Right forelimb (tissue), 1 donor: ENCODE results near the gene IFRD2.

ENCODE experiments used
- DNase-seq: peaks from one replicate; pipeline ENCODE4 v3.0.0-alpha.2; 2018

IFRD2 gene, protein sequence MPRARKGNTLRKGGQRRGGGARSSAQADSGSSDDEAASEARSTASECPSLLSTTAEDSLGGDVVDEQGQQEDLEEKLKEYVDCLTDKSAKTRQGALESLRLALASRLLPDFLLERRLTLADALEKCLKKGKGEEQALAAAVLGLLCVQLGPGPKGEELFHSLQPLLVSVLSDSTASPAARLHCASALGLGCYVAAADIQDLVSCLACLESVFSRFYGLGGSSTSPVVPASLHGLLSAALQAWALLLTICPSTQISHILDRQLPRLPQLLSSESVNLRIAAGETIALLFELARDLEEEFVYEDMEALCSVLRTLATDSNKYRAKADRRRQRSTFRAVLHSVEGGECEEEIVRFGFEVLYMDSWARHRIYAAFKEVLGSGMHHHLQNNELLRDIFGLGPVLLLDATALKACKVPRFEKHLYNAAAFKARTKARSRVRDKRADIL

GRCh38 chr3:50292159-50293078, at the start of gene IFRD2:
IFRD2 (minus strand) TSS chr3:50292429; CDS start chr3:50292274, 155 bp downstream.
- DNase-seq = peak; percentile 96

DNA sequence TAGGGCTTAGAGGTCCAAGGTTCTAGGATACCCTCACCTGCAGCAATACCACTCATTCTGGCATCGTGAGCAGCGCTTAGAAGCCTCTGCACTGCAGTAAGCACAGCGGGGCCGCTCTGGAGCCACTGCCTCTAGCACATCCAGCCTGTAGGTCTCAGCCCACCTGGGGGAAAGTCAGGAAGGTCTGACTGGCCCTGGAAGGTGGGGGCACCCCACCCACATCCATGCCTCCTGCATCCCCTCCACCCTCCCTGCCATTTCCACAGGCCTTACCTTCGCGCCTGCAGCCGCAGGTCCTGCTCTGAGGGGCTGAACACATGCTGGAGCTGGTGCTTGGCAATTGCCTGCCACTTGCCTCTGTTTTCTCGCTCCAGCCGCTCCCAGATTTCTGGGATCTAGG, 49.3 kb upstream of the IFRD2 start:
- no peak for DNase-seq

GRCh38 chr3:50340448-50341329, 48.5 kb upstream of the IFRD2 start, which contains the start of gene RASSF1:
RASSF1 (minus strand) TSS chr3:50340836; CDS start chr3:50340805, 31 bp downstream.
- peak; percentile 86 for DNase-seq

GRCh38 chr3:50340147-50340447, 47.9 kb upstream of the IFRD2 start:
- DNase-seq = no peak

GRCh38 chr3:50339485-50340146, 47.4 kb upstream of the IFRD2 start:
- DNase-seq = no peak

DNA sequence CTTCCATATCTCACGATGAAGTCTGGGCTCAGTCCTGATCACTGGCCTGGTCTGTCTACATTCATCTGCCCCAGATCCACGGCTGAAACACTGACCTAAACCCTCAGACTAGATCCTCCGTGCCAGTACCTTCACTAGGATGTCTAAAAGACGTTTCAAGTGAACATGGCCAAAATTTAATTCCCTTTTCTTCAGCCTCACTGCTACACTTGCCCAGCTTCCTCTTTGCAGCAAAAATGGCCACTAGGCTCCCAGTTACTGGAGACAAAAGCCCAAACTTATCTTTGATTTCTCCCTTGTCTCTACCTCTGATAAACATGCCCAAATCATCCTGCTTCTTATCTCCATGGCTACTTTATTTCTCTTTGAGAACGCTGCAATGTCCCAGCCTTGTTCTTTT, 46.7 kb upstream of the IFRD2 start:
- DNase-seq = no peak

DNA sequence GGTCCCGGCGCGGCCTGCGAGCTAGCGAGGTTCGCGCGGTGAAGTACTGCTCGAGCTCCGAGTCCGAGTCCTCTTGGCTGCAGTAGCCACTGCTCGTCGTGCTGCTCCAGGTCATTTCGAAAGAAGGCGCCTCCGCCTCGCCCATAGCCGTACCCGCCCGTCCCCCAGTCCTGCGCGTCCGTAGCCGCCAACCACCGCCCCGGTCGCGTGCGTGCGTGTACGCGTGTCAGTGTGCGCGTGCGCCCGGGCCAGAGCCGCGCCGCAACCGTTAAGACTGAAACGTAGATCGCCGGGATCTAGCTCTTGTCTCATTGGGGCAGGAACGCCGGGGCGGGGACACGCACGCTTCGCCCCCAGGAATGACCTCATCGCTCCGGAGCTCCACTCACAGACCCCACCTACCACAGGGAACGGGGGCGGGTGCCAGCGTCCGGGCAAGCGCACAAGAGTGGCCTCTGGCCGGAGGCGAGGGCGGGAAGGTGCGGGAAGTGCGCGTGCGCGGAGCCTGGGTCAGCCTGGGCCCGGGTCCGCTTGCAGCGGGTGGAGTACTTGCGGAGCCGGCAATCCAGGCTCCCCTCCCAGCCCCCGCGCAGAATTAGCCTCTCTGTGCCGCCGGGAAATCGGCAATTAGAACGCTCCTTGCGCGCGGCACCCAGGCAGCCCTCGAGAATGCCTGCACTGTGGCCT, 45.1 kb upstream of the IFRD2 start:
- peak; percentile 99 for DNase-seq

DNA sequence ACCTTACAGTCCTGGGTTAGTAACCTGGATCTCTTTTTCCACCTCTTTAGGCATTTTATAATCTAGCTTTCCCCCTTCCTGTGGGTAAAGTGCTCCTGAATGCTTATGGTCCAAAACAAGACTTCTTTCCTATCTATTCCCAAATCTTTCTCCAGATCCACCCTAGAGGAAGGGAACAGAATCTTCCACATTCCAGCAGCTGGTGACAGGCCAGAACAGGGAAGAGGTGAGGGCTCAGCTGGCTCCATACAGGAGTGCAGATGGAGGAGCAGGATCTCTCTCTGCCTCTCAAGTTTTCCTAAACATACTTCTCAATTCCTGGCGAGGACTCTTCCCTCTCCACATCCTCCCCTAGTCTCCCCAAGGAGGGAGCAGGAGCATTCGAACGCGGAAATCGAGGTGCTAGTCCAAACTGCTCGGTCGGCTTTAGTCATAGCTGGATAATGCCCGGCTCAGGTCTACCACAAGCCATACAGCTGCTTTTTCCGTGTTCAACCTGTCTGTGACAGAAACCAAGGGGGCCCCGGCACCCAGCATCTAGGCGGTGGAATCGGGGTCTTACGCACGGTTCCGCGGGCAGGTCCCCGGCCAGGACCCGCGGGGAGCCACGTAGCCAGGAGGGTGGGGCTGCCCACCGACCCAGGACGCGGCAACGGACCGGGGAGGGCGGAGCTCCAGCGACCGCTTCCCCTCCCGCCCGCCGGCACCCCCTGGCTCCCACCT, 44.4 kb upstream of the IFRD2 start:
- no peak for DNase-seq

DNA sequence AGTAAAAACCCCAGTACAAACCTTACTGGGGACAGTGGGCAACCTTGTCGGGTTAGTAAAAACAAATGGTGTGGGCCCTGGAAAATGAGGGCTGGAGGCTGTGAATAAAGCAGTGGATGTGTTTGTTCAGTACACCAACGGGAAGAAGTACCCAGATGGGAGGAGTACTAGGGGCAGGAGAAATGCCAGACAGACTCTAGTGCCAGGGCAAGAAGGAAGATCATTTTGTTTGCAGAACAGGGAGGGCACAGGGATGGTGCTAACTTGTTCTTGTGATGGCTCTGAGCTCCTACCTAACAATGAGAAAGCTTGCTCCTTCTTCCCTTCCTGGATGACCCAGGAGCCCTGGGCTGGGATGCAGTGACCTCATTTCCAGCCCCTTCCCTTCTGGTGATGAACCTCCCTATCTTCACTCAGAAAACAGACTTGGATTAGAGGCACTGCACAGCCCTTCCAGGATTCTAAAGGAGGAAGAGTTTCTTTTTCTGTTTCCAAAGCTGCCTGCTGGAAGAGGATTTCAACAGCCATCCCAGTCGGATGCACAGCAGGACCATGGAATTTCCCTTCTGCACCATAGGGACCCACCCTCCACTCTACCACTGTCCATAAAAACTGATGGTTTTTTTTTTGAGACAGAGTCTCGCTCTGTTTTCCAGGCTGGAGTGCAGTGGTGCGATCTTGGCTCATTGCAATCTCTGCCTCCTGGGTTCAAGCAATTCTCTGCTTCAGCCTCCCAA, 42.3 kb upstream of the IFRD2 start:
- DNase-seq = no peak

DNA sequence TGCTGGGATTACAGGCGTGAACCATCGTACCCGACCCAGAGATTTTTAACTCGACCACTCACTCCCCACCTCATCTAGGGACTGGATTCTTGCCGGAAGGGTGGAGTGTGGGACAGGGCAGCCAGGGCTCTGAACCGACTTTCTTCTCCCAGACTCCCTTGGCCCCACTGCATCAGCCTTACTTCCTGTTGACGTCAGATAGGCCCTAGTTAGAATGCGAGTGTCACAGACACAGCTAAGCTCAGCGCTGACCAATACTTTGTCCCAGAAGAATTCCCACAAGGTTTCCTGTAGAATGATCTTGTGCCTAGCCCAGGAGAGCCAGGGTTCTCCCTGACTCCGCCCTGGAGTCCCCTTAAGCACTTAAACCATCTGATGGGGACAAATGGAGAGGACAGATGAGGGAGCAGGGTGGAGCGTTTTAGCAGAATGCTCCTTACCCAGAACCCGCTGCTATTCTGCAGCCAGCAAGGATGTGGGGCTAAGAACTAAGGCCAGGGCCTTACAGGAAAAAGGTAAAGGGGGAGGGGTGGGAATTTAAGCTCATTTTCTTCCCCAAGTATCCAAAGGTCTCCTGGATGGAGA, 41.6 kb upstream of the IFRD2 start:
- no peak for DNase-seq

GRCh38 chr3:50331364-50331907, 39.2 kb upstream of the IFRD2 start:
- no peak for DNase-seq

DNA sequence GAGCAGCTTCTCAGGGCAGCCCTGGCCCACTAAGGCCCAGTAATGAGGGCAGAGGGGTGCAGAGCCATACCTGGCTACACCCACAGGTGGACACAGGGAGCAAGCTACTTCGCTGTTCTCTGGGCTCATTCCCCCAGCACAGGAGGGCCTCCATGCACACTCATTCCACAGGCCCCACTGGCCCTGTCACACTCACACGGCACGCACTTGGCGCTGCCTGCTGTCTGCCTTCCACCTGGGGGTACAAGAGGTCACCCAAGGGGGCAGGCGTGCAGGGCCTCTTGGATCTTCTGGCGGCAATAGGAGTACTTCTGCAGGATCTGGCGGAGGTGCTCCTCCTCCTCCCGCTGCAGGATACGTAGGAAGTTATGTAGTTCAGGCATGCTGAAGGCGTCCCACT, 38.1 kb upstream of the IFRD2 start:
- DNase-seq = no peak

- peak; percentile 96 for DNase-seq
These were observed 35.9 kb upstream of the IFRD2 start, which contains the start of gene TUSC2 for GRCh38 chr3:50327943-50328691. TUSC2 (minus strand) TSS chr3:50328223; CDS start chr3:50328099, 124 bp downstream.

DNA sequence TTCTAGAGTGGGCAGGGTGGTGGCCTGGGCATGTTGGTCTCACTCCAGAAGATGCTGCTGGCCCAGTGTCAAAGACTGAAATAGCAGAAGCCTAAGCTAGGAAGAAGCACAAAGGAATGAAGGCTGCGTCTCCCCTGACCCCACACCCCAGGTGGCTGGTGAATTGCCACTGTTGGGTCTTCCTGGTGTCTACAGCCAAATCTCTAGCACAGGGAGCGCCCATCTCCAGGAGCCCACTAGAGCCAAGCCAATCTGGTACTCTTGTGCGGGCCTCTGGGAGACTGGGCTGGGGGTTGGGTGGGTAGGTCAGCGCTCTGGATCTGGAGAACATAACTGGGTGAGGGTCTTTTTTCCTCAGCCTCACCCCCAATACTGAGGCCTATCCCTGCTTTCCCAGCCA, 34.9 kb upstream of the IFRD2 start:
- DNase-seq = no peak

DNA sequence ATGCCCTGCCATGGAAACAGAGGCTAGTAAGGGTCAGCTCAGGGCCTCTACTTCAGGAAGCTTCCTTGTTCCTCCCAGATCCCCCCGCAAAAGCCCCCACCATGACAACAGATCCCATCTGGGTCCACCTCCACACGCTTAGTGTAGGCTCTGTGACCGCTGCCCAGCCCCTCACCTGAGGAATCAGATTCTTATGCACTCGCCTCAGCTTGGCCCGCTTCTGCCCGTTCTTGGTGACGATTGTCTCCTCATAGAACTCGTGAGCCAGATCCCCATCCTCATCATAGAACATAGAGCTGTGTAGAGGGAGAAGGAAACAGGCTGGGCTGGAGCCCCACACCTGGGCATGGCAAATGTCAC, 33.9 kb upstream of the IFRD2 start:
- no peak for DNase-seq

- no peak for DNase-seq
These were observed 33.4 kb upstream of the IFRD2 start for GRCh38 chr3:50325497-50326181.

DNA sequence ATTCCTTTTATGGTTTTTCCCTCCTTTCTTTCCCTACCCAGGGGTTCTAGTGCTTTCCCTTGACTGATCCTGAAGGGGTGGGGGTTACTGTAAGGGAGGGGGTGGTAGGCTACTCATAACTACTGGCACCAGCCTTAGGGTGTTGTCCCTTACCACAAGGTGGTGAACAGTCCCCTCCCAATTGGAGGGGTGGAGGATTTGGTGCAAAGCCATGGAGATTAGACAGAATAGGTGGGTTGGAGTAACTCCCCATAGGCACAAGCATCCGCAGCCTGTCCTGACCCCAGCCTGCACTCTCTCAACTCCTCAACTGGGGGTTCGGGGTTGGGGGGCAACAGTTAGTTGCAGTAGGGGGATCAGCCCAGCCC, 32.9 kb upstream of the IFRD2 start:
- no peak for DNase-seq
